Thyroid gland (tissue), 4 donors: ENCODE measurements around the gene ANKLE2.

Source experiments
- POLR2A ChIP-seq, 2 donors: fragments of 450-650 bp; IDR thresholded peaks; one replicate each; pipeline ENCODE4 v1.6.1; 2017; ENCODE audit warnings: antibody characterized with exemption in 2 of 2, mild to moderate bottlenecking in 2 of 2, moderate library complexity in 1 of 2
- TF ChIP-seq, protein P1 (sequence below), 6 experiments: fragments of 200-600 bp in 3 of 6; fragments of 450-650 bp in 3 of 6; sonication (generic) in 3 of 6; IDR thresholded peaks; one replicate each; pipeline ENCODE4 v1.5.1; 2016 to 2019; ENCODE audit warnings: antibody characterized with exemption in 6 of 6, mild to moderate bottlenecking in 2 of 6, inconsistent platforms in 1 of 6, moderate library complexity in 1 of 6

DNA sequence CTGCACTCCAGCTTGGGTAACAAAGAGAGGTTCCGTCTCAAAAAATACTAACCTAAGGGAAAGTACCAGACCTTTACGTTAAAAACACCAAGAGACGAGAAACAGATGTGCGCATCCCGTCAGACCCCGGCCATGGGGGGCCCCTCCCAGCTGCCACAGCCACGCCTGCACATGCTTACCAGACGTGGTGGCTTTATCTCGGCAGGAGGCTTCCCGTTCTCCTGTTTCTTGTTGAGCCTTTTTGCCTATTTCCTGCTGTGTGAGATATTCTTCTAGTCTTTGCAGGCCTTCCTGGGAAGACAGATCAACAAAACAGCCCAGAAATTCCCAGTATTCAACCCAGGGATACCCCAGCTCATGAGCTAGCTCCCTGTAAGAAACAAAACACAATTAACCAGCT lies 27.4 kb downstream of the ANKLE2 start:
- TF ChIP-seq, protein P1, sequence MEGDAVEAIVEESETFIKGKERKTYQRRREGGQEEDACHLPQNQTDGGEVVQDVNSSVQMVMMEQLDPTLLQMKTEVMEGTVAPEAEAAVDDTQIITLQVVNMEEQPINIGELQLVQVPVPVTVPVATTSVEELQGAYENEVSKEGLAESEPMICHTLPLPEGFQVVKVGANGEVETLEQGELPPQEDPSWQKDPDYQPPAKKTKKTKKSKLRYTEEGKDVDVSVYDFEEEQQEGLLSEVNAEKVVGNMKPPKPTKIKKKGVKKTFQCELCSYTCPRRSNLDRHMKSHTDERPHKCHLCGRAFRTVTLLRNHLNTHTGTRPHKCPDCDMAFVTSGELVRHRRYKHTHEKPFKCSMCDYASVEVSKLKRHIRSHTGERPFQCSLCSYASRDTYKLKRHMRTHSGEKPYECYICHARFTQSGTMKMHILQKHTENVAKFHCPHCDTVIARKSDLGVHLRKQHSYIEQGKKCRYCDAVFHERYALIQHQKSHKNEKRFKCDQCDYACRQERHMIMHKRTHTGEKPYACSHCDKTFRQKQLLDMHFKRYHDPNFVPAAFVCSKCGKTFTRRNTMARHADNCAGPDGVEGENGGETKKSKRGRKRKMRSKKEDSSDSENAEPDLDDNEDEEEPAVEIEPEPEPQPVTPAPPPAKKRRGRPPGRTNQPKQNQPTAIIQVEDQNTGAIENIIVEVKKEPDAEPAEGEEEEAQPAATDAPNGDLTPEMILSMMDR (IDR thresholded peaks at IDR 0.05), result no peak
- no peak for TF ChIP-seq POLR2A (IDR thresholded peaks at IDR 0.05)
